Endothelial cell of umbilical vein (primary cell): ENCODE results near the gene ANK2. TPM values are rescaled to one million over a fixed set of nuclear protein-coding genes. Genes with fewer than 3 reads are reported as not detected.

Source experiments
- BruUV-seq: library from RNA; stranded (reverse); fragments of 400-500 nt; replicated peaks from 2 replicates; lab custom pipeline; 2021; lab: Mats Ljungman, UMichigan
- CTCF ChIA-PET: fragments of 300-600, 350-600 bp; sonication (Branson Sonifier 250); formaldehyde crosslinking; loops from one replicate; lab custom pipeline; 2021; ENCODE audit warnings: antibody characterized with exemption, inconsistent platforms; lab: Charles Lee
- POLR2A ChIA-PET: fragments of 300-600, 350-600 bp; sonication (Branson Sonifier 250); formaldehyde crosslinking; loops from one replicate; lab custom pipeline; 2021; ENCODE audit warnings: antibody characterized with exemption, inconsistent platforms; lab: Charles Lee
- DNase-seq: peaks from one replicate; pipeline ENCODE4 v3.0.0-alpha.2; 2011; ENCODE audit warnings: low read depth, low spot score
- FAIRE-seq: peaks from 2 replicates; lab custom pipeline; 2011; peaks lifted over from hg19 to GRCh38; lab: Jason Lieb, UNC
- H2AFZ ChIP-seq: 2 replicates; pipeline ENCODE4 v1.6.0; 2012; ENCODE audit warnings: low read depth, low read length, control low read depth, inconsistent platforms
- H3K27ac ChIP-seq: 2 replicates; pipeline ENCODE4 v1.5.1; 2011; ENCODE audit warnings: low read depth, mild to moderate bottlenecking, control low read depth, low read length, moderate library complexity; ENCODE audit not compliant: insufficient read depth
- H3K27me3 ChIP-seq, 2 experiments: 2 replicates each; pipeline versions ENCODE4 v1.6.0 to v1.6.1; 2011; ENCODE audit warnings: low read length in 2 of 2, mixed read lengths in 1 of 2; ENCODE audit not compliant: control insufficient read depth in 2 of 2, insufficient read depth in 2 of 2
- H3K36me3 ChIP-seq, 2 experiments: 2 replicates in 1 of 2; 3 replicates in 1 of 2; pipeline ENCODE4 v1.5.1; 2011; ENCODE audit warnings: low read length in 2 of 2, mild to moderate bottlenecking in 1 of 2, moderate library complexity in 1 of 2; ENCODE audit not compliant: control insufficient read depth in 2 of 2, insufficient read depth in 2 of 2; ENCODE audit errors: extremely low read depth in 1 of 2
- H3K4me1 ChIP-seq: 3 replicates; pipeline ENCODE4 v1.5.1; 2011; ENCODE audit warnings: mild to moderate bottlenecking, low read length; ENCODE audit not compliant: control insufficient read depth, insufficient read depth; ENCODE audit errors: extremely low read depth
- H3K4me2 ChIP-seq: 2 replicates; pipeline ENCODE4 v1.6.1; 2011; ENCODE audit warnings: low read length, control low read depth, mixed read lengths; ENCODE audit not compliant: insufficient read depth
- H3K4me3 ChIP-seq, 3 experiments: fragments of 200-600 bp in 1 of 3; sonication (generic), shearing (Covaris generic) in 1 of 3; replicated peaks in 1 of 3; 2 replicates each; pipeline ENCODE4 v1.5.1; 2011 to 2016; ENCODE audit warnings: control low read depth in 3 of 3, low read length in 3 of 3, mild to moderate bottlenecking in 2 of 3, inconsistent platforms in 1 of 3, low read depth in 1 of 3, moderate library complexity in 1 of 3; ENCODE audit not compliant: insufficient read depth in 1 of 3
- H3K79me2 ChIP-seq: 2 replicates; pipeline ENCODE4 v1.6.0; 2012; ENCODE audit warnings: low read length, inconsistent platforms; ENCODE audit not compliant: control insufficient read depth, insufficient read depth
- H3K9ac ChIP-seq: replicated peaks from 2 replicates; pipeline ENCODE3; 2011; ENCODE audit warnings: low read length, control low read depth; ENCODE audit not compliant: insufficient read depth; ENCODE audit errors: extremely low read depth
- H3K9me1 ChIP-seq: replicated peaks from 3 replicates; pipeline ENCODE4 v1.6.0; 2011; ENCODE audit warnings: mild to moderate bottlenecking, low read length; ENCODE audit not compliant: control insufficient read depth, insufficient read depth; ENCODE audit errors: extremely low read depth
- H3K9me3 ChIP-seq: replicated peaks from 2 replicates; pipeline ENCODE4 v1.5.1; 2012; ENCODE audit warnings: low read length, inconsistent platforms; ENCODE audit not compliant: control insufficient read depth, insufficient read depth
- H4K20me1 ChIP-seq: replicated peaks from 2 replicates; pipeline ENCODE3; 2011; ENCODE audit warnings: mild to moderate bottlenecking, low read length; ENCODE audit not compliant: control insufficient read depth, insufficient read depth; ENCODE audit errors: extremely low read depth
- GATA2 ChIP-seq: IDR thresholded peaks from 2 replicates; pipeline ENCODE4 v1.7.0; 2011; ENCODE audit warnings: low read depth, mild to moderate bottlenecking, moderate library complexity, mixed read lengths, low read length; ENCODE audit not compliant: insufficient read length, insufficient read depth
- JUN ChIP-seq: IDR thresholded peaks from 2 replicates; pipeline ENCODE4 v1.6.1; 2011; ENCODE audit warnings: borderline replicate concordance, low read depth; ENCODE audit not compliant: insufficient read length, insufficient read depth
- MYC ChIP-seq: IDR thresholded peaks from one replicate; pipeline ENCODE4 v1.6.1; 2011; ENCODE audit warnings: mild to moderate bottlenecking, low read depth, low read length
- dilution Hi-C: fragments of 300-500 bp; cut with MboI; formaldehyde crosslinking; loops from one replicate; pipeline ENCODE4 v1.15.0; 2019; ENCODE audit warnings: low sequenced_read_pairs; ENCODE audit not compliant: extremely low pct_ligation_motif_present
- intact Hi-C: fragments of 100-400 bp; cut with micrococcal nuclease; formaldehyde crosslinking; loops from one replicate; pipeline ENCODE4 v1.10.0; 2022
- polyA plus RNA-seq, 4 experiments: library from polyadenylated mRNA; depleted of rRNA in 3 of 4; stranded (reverse) in 3 of 4; unstranded in 1 of 4; fragments of >200 nt; gene quantifications; 2 replicates each; pipeline versions ENCODE4 v1.2.1 to v1.2.3, GENCODE V29; 2011 to 2012; ENCODE audit warnings: missing spikeins in 1 of 4
- total RNA-seq: library from RNA; stranded (reverse); gene quantifications from 2 replicates; pipeline ENCODE4 v1.2.3, GENCODE V29; 2021

Gene ANK2
- total and polyA plus RNA-seq, 2 donors (not counting 3 experiments of a cell fraction or from before 2014, with no cell fraction given), result not detected

DNA sequence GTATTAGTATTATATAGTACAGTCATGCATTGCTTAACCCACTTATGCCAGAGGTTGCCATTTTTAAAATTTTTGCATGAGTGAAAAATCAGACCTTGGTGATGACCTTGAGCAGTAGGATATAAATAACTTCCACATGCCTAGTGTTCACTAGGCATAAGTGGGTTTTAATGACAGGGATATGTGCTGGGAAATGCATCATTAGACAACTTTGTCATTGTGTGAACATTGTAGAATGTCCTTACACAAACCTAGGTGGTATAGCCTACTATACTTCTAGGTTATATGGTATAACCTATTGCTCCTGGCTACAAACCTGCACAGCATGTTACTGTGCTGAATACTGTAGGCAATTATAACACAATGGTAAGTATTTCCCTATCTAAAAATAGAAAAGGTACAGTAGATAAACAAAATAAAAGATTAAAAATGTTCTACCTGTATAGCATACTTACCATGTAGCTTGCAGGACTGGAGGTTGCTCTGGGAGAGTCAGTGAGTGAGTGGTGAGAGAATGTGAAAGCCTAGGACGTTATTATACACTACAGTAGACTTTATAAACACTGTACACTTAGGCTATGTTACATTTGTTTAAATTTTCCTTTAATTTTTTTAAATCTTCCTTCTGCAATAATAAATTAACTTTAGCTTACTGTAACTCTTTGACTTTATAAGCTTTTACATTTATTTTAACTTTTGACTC lies 326.7 kb downstream of the ANK2 start:
- no peak overlapping the region for H3K4me2 ChIP-seq
- ChIA-PET CTCF (interaction anchor here (0.7 to 1.5 kb wide), 3 partner anchors 19 to 1026 kb away, joined by 3 to 4 read pairs (median 3); no protein-coding TSS in a partner anchor), POLR2A (no interaction called here)
- H3K4me1 ChIP-seq, result no peaks in the 10 kb centered on the region
- H2AFZ ChIP-seq, result no peak overlapping the region
- no peak for FAIRE-seq
- dilution Hi-C loops, result no loop called here
- no peaks in the 10 kb centered on the region for H4K20me1 ChIP-seq
- H3K9me3 ChIP-seq, result no peaks in the 10 kb centered on the region
- no peak overlapping the region for H3K4me3 ChIP-seq
- no peaks in the 10 kb centered on the region for H3K36me3 ChIP-seq
- H3K27me3 ChIP-seq, result no peaks in the 10 kb centered on the region
- H3K9me1 ChIP-seq, result no peaks in the 10 kb centered on the region
- no peak overlapping the region for H3K27ac ChIP-seq
- no TSS peak for BruUV-seq
- no peak for DNase-seq
- TF ChIP-seq GATA2 (no peak), JUN (no peak)
- intact Hi-C loops, result no loop called here
- no peak overlapping the region for H3K9ac ChIP-seq
- no peaks in the 10 kb centered on the region for H3K79me2 ChIP-seq

DNA sequence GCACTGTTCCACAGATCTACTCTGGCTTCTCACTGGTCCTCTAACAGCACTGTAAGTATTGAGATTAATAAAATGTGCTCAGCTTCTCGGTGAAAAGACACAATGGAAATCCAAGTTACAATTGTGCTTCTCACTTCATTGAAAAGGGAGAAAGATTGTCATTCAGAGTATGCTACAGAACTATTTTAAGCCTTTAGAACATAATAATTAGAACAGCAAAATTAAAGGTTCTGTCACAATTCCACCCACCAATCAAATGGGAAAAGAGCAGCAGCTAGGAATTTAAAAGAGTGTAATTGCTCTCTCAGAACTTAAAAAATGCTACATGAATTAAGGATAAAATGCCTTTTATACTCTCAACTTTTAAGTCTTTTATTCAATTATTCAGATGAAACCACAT lies 329.4 kb downstream of the ANK2 start:
- Histone ChIP-seq H2AFZ (no peak overlapping the region), H3K36me3 (no peaks in the 10 kb centered on the region), H3K4me1 (peaks cover 13% of the 10 kb centered on the region), H3K4me3 (no peak overlapping the region), H3K4me2 (no peak overlapping the region), H4K20me1 (no peaks in the 10 kb centered on the region), H3K9me3 (no peaks in the 10 kb centered on the region), H3K9ac (no peak overlapping the region), H3K27ac (no peak overlapping the region), H3K27me3 (no peaks in the 10 kb centered on the region), H3K9me1 (no peaks in the 10 kb centered on the region), H3K79me2 (no peaks in the 10 kb centered on the region)
- FAIRE-seq (no peak), DNase-seq (no peak)
- no TSS peak for BruUV-seq
- intact Hi-C loops (no loop called here), dilution Hi-C loops (no loop called here)
- ChIA-PET CTCF (interaction anchor here (0.6 to 1.0 kb wide), 2 partner anchors 12 to 29 kb away, joined by 3 read pairs; no protein-coding TSS in a partner anchor), POLR2A (no interaction called here)
- no peak for TF ChIP-seq MYC
- no peak for TF ChIP-seq GATA2
